NCI-H748 (cell line): ENCODE data around the gene RAB15.

Experiments
- DNase-seq: peaks from one replicate; lab custom pipeline; 2025; ENCODE audit not compliant: unreplicated experiment; lab: John Stamatoyannopoulos, UW

The RAB15 gene

GRCh38 chr14:64990939-64991338, 18.8 kb upstream of the RAB15 start:
- no peak for DNase-seq

- DNase-seq = no peak
Measured at GRCh38 chr14:64990296-64990695, 18.2 kb upstream of the RAB15 start.

DNA sequence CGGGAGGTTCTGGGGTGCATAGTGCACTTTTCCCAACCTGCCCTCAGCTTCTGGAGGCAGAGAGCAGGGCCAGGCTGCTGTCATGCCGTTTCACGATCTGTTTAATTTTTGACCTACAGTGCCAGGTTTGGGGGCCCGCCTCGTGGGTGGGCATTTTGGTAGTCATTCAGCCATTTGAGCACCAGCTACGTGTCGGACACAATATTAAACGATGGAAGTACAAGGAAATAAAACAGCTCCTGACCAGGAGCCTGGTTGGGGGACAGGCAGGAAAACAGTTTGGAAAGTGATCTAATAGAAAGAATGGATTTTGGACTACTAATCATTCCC, 15.3 kb upstream of the RAB15 start:
- DNase-seq = no peak

GRCh38 chr14:64986648-64987437, 14.7 kb upstream of the RAB15 start, which contains the start of gene FNTB:
FNTB (plus strand) TSS chr14:64986895; CDS start chr14:64986954, 59 bp downstream.
- DNase-seq = peak; percentile 97

DNA sequence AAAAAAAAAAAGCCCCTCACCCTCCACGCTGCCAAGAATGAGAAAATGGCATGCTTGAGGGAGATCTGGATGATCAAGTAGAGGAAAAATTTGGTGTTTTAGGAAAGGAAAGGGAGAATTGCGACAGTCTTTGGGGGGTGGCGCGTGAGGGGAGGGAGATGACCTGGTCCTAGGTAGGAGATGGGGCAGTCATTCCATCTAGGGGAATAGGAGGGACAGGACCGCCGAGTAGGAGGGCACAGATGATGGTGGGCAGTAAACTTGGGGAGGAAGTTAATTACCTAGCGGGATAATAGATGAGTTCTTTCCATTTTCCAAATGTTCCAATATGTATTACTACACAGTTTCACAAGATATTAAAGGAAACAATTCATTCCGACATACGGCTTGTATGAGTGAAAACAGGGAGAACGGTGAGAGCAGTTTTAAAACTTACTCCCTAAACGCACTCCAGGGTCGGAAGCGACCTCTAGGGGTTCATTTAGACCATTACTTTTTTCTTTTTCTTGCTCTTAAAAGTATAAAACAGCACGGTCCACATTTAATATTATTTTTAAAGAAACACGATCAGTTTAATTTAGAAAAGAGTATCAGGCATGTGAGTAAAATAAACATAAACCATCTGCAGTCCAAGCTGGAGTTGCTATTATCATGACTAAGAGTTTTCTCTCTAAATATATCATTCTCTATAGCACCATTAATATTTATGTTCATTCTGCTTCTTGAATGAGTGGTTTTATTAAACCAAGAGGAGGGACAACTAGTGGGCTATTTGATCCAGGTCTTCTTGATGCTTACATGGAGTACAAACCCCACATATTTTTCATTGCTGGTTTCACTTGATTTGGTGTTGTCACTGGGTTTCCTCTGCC, 11.5 kb upstream of the RAB15 start:
- DNase-seq = peak; percentile 63

DNA sequence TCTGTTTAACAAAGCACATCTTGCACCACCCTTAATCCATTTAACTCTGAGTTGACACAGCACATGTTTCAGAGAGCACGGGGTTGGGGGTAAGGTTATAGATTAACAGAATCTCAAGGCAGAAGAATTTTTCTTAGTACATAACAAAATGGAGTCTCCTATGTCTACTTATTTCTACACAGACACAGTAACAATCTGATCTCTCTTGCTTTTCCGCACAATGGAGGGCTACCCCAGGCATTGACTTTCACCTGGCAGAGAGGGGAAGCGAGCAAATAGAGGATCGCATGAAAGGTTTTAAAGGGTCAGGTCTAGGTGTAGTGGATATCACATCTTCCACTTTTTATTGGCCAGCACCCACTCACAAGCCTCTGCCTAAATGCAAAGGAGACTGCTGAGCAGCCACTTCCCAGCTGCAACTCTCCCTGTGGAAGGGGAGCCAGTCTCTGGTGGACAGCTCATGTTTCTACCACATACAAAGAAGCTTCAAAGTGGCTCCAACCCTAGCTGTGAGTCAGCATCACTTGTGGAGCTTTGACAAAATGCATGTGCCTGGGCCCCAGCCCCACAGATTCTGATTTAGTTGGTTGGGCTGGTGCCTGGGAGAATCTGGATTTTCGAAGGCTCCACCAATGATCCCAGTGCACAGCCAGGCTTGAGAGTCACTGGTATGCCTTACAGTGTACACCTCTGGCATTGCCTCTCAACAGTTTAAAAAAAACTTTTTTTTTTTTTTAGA, 7.4 kb upstream of the RAB15 start:
- DNase-seq = no peak

- DNase-seq = no peak
Measured at GRCh38 chr14:64974563-64974962, 2.4 kb upstream of the RAB15 start.

GRCh38 chr14:64973826-64974225, 1.7 kb upstream of the RAB15 start:
- no peak for DNase-seq

DNA sequence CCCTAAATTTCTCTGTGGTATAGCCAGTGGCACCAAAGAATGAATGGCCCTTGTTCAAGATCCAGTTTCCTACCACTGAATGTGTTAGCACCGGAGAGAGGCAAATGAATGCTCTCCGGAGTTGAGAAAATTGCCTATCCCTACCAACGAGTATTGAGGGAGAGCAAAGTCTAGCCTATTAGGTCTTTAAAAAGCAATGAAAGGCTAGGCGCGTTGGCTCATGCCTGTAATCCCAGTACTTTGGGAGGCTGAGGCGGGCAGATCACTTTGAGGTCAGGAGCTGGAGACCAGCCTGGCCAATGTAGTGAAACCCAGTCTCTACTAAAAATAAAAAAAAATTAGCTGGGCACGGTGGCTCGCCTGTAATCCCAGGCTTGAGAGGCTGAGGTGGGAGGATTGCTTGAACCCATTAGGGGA, 898 bp upstream of the RAB15 start:
- peak; percentile 25 for DNase-seq

DNA sequence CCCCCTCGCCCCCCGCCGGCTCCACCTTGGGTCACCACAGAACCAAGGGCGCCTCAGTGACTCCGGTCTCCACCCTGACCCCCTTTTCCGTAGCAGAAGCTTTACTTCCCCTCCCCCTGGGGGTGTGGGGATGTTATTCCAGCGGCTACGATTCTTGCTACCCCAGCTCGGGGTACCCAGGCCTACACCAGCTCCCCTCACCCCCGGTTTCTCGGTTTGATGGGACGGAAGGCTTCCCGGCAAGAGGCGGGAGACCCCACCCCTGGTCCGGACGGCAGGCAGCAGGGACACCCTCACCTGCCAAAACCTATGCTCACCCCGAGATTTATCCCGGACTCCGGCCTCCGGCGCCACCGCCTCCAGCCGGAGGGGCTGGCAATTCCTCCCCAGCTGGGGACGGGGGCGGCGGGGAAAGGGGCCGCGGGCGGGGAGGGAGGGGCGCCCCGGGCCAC, 619 bp downstream of the RAB15 start:
- peak; percentile 43 for DNase-seq

GRCh38 chr14:64970776-64971477, 1.2 kb downstream of the RAB15 start:
- DNase-seq = peak; percentile 9

GRCh38 chr14:64970041-64970440, 2.1 kb downstream of the RAB15 start:
- DNase-seq = no peak

GRCh38 chr14:64968651-64969050, 3.5 kb downstream of the RAB15 start:
- DNase-seq = no peak

DNA sequence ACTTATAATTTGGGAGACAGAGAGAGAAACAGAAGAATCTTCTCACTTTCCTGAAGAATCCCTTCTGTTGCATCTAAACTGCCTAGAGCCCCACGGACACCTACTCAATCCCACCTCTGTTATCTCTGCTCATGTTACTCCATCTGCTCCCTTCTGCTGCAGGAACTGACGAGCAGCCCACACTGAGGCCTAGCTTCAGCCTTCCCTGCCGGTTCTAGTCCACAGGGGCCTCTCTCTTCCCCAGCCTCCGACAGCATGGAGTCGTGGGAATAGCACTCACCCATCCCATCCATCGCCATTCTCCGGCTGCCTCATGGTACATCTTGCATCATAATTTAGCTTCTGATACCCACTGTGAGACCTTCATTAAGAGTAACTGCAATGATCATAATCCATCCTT, 4.0 kb downstream of the RAB15 start:
- no peak for DNase-seq

GRCh38 chr14:64966976-64967375, 5.2 kb downstream of the RAB15 start:
- no peak for DNase-seq

DNA sequence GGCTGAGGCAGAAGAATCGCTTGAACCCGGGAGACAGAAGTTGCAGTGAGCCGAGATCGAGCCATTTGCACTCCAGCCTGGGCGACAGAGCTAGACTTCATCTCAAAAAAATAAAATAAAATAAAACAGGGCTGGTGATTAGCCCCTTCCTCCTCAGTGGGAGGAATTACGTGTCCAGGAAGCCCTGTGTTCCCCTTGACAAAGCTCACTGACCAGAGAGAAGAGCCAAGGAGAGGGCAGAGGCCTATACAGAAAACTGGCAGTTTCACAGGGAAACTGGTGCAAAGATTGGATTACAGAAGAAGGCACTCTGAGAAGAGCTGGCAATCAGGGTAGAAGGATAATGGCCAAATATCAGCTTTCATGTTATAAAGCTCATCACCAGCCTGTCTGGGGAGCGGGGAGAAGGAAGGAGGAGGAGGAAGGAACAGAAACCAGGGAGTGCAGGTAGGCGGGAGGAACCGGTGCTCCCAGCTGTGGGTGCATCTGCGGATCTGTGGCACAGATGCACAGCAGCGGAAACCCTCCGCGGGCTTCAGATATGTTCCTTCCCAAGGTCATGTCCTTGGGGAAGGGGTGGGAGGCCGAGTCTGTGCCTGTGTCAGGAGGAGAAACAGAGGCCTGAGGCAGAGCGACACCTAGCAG, 6.7 kb downstream of the RAB15 start:
- no peak for DNase-seq

GRCh38 chr14:64963611-64964010, 8.5 kb downstream of the RAB15 start:
- DNase-seq = no peak

DNA sequence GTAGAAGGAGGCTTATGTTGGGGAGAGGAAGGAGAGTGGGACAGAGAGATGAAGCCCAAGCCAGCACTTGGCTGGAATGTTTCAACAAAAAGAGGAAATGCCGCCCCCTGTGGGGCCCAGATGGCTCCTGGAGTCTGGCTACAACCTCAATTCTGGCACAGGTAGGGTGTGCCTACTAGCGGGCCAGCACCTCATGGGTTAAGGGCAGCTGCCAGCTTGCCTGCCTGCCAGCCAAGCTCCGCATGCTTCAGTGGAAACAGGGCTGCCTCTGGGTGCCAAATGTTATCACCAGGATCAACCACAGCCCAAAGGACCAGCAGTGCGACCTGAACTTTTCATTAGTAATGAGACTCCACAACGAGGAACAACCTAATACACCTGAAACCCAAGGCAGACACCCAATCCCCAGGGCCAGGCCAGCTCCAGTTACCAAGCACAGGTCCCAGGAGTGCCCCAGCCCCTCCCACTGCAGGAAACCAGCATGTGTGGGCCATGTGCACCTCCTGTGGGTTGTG, 11.3 kb downstream of the RAB15 start:
- DNase-seq = no peak

DNA sequence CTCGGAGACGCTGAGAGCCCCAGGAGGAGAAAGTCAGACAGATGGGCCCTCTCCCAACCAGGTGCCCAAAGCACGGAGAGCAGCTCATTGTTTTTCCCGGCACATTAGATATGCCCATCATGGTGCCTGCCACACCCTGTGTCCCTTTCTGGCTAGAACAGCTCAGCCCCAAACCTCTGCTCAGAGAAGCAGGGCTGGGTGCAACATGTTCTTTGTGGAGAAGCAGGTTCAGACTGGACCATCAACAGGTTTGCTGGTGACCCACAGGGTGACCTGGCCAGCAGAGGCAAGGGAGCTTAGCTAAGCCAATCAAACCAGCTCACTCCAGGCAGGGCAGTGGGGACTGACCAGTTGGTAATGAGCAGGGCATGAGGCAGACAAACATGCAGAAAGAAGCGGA, 13.4 kb downstream of the RAB15 start:
- no peak for DNase-seq

- DNase-seq = no peak
Measured at GRCh38 chr14:64958201-64958600, 13.9 kb downstream of the RAB15 start.
